KG1 (cell line): ENCODE results near the gene LHX3.
A peak's percentile ranks its signal among the peaks of the same experiment; 100 is the strongest.

Experiments
- DNase-seq: peaks from one replicate; lab custom pipeline; 2025; lab: John Stamatoyannopoulos, UW

The LHX3 gene

DNA sequence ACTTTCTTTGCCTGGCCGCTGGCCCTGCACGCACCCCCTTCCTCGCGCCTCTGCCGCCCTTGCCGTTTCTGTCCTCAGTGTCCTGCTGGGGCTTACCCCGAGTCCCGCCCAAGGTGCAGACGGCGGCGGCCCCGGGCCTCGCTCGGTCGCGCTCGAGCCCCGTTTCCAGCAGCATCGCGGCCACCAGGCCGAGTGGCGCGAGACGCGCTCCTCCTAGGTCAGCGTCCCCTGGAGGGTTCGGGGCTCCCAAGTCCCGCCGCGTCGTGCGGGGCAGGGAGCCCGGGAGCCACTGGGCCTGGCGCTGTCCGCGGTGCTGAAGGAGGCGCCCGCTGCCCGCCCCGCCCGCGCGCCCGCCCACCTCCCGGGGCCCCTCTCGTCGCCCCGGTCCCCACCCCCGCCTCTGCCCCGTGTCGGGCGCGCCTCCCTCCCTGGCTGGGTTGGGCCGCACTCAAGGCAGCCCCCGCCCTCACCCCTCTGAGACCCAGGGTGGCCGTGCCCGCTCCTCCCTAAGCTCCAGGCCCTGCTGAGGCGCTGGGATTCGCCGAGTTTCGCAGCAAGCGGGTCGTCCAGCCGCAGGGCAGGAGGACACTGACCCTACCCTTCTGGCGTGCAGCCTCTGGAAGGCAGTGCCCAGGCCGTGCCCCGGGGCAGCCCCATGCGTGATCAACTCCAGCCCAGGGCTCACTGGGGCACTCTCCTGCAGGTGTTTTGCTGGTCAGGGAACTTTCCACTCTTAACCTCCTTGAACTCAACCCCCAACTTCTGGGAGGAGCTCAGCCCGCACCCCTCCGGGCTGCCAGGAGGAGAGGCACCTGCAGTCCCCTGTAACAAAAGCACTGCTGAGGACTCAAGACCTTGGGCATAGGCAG, at the start of gene LHX3:
TSS of gene LHX3 (minus strand) at position 291 of the 869 bp plus-strand sequence. CDS start at position 175, 116 bp downstream.
- DNase-seq: no peak

DNA sequence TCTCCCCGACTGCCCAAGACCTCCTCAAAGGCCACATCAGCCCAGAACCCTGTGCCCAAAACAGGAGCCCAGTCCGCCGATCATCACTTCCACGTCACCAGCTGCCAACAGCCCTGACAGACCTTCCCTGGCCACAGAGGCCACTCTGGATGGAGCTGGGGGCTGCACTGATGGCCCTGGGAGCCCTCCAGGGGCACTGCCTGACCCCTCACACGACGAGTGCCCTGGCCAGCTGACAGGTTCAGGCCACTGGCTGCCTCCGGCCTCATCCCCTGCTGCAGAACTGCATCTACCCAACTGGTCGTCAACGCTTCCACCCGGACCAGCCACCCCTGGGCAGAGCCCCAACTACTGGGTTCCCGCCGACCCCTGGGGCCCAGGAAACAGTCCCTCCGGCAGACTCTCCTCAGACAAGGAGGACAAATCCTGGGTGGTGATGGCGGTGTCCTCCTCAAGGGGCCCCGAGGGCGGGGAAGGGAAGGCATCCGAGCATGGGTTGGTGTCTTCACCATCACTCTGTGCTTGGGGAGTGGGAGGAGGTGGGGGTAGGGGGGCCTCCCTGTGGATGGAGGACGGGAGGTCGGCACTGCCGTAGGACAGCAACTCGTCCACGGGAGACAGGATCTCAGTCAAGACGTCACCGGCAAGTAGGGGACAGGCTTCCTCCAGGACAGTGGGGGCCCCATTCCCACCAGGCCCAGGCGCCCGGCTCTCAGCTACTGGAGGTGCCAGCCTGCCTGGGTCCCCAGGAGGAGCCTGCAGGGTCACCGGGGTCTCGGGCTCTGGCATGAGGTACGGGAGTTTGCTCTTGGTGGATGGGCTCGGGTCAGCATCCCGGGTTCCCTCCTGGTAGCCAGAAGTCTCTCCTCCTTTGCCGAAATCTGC, 48.6 kb upstream of the LHX3 start:
- DNase-seq: no peak

DNA sequence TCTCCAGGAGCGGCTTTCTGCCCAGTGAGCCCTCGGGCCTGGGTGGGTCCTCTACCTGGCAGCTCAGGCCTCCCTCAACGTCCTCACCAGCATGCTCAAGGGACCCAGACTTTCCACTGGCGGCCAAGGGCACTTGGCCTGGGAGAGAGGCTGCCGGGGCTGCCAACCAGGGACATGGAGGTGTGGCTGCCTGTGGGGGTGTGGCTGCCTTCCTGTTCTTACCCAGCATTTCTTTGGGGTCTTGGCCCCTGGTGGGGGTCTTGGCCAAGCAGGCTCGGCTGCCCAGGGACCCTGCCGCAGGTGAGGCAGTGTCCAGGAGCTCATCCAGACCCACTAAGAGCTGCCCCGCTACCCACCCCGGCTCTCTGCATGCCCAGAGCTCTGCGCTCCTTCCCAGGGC, 47.9 kb upstream of the LHX3 start:
- DNase-seq: no peak

DNA sequence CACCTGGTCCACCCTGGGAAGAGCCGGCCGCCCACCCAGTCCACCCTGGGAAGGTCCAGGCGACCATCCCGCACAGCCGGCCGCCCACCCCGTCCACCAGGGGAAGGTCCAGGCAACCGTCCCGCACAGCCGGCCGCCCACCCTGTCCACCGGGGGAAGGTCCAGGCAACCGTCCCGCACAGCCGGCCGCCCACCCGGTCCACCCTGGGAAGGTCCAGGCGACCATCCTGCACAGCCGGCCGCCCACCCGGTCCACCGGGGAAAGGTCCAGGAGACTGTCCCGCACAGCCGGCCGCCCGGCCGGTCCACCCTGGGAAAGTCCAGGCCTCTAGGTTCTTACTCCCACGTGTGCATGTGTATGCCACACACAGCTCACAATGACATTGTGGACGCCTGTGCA, 47.4 kb upstream of the LHX3 start:
- no peak for DNase-seq

DNA sequence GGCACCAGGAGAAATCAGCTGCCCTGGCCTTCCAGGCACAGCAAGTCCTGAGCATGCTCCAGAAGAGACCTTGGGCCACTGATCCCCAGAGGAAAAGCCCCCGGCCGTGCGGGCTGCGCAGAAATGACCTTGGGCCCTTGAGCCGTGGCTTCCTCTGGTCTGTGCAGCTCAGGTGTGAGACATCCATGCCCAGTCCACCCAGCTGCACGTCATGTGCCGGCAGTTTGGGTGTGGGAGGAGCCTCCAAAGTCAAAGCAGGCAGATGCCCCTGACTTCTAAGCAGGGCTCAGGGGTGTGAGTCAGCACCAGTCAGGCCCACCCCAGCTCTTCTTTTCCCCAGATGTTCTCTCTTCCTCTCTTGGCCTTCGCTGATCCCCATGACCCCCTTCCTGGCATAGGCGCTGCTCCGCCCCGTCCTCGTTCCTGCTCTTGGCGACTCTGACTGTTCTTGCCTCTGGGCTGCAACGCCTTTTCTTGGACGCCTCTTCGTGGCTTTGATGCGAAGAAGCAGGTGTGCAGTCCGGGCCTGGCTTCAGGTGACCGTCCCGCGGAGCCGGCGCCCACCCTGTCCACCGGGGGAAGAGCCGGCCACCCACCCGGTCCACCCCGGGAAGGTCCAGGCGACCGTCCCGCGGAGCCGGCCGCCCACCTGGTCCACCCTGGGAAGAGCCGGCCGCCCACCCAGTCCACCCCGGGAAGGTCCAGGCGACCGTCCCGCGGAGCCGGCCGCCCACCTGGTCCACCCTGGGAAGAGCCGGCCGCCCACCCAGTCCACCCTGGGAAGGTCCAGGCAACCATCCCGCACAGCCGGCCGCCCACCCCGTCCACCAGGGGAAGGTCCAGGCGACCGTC, 46.6 kb upstream of the LHX3 start:
- no peak for DNase-seq

DNA sequence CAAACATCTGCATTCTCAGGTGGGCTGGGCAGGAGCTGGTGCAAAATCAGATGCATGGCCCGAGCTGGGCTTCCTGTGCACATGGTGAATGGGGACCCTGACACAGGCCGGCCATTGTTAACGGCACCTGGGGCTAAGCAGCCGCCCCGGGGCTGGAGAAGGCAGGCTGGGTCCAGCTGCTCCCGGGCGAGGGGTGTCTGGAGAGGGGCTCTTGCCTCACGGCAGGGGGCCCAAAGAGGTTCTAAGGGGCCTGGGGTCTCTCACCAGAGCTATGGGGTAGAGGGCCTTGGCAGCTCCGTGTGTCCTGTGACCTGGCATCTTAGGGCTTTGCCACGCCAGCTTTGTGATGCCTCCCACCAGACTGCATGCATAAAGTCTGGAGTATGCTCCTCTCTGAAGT, 45.7 kb upstream of the LHX3 start:
- no peak for DNase-seq

DNA sequence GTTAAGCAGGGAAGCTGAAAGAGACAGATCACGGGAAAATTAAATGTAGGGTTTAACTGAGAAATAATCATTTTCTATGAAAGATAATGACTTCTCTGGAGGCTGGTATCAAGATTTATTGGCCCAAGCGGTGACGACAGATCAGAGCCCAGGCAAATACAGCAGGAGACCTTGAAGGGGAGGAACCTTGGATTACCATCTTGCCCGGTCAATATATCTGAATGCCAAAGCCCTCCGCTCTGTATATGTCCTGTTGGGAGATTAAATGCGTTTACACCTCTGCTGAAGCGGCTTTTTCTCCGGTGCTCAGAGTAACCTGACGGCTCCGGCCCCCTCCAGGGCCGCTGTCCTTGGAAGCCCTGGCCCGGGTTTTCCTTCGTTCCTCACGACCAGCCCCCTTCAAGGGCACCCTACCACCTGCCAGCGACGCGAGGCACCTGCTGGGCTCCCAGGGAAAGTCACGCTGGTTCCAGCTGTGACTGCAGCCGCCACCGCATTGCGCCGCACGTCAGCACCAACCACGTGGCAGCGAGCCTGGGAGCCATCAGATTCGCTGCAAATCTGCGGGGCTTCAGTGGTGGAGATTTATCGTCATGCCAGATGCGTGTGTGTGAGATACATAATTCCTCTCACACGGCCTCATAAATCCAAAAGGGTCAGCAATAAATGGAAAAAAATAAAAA, 45.1 kb upstream of the LHX3 start:
- no peak for DNase-seq

DNA sequence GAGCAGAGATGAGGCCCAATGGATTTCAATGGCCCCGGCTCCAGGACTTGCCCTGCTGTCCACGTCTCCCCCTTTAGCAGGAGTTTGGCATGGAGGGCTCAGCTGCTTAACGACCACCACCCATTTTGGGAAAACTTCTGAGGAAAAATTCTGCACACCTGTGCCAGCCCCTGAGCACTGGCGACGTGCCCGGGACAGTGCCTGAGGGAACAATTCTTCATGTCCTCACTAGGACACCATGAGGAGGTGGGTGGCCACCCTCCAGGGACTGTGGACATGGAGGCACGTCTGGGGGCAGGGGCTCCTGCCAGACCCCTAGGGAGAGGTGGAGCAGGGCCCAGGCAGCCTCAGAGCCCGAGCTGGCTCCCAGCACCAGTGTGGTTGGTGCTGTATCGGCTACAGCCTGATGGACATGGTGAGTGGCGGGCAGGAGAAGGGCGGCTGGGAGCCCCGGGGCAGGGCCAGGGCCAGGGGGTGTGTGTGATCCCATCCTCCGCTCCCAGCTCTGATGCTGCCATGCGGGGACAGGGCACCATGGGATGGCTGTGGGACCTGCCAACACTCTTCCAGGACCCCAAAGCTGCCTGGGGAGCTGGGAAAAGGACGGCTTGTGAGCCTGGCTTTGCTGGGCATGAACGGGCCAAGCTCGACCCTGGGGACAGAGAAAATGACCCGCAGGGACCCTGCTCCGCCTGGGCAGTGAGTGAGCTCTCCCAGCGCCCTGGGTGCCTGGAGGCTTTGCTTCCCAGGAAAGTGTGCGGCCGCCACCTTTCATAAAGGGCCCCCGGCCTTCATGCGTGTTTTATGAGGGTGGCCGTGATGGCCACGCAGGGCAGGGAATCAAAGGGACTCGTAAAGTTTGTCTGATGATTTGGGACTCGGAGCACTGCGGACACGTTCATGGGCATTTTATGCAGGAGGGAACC, 44.3 kb upstream of the LHX3 start:
- no peak for DNase-seq

DNA sequence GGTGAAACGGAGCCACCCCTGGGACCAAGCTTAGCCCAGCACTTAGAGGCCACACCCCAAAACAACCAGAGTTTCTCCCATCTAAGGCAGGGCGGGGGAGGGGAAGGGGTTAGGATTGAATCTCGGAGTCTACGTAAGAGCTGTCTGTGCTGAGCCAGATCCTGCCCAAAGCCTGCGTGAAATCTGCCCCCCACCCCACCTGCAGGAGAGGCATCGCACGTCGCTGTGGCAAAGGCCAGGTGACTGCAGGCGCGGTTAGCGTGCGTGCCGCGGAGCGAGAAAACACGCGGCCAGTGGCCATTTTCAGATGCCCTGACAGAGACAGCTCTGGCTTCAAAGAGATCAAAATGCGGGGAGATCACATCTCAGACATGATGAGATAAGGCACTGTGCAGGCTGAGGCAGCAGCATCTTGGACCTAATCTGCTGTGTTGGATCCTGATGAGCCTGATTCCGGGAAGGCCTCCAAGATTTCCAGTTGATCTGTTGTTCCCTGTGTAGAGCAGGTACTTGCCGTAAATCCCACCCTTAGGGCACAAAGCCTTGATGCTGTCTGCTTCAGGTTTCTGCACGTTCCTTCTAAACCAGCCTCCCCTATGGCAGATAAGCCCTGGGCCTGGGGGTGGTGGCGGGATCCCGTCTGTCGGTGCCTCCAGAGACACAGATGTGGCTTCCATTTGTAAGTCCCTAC, 43.2 kb upstream of the LHX3 start:
- no peak for DNase-seq

DNA sequence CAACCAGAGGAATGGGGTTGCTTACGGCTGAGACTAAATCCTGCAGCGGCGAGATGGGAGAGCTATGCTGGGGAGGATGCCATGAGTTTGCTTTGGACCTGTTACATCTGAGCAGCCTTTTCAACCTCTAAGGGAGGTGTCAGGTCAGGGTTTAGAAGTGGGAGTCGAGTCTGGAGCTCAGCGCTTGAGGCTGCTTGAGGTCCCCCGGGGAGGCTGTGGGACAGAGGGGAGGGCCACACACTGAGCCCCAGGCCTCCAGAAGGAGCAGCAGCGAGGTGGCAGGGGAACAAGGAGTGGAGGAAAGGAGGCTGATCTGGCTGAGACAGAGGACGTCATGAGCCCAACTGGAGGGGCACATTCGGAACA, 42.6 kb upstream of the LHX3 start:
- DNase-seq: no peak

DNA sequence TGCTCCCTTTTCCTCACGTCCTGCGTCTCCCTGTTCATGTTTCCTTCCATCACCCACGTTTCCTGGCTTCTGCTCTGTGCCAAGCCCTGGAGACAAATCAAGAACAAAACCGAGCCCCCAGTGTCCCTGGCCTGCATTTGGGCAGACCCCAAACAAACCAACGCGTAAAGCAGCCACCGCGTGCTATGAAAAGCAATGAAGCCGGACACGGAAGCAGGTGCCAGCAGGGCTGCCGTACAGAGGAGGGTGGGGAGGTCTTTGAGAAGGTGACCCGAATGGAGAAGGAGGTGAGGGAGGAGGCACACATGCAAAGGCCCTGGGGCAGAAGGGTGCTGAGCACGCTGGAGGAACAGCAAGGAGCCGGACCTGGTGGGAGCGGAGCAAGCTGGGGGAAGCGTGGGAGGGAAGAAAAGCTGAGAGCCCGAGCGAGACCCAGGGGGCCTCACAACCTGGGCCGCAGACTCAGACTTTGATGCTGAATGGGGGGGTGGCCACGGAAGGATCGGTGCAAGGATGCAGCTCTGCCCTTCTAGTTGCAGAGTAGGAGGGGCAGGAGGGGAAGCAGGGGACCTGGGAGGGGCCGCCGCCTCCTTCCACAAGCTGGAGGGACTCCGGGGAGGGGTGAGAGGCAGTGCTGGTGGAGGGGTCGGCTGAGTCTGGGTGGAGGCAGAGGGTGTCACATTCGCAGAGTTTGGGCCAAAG, 42.1 kb upstream of the LHX3 start:
- DNase-seq: no peak

DNA sequence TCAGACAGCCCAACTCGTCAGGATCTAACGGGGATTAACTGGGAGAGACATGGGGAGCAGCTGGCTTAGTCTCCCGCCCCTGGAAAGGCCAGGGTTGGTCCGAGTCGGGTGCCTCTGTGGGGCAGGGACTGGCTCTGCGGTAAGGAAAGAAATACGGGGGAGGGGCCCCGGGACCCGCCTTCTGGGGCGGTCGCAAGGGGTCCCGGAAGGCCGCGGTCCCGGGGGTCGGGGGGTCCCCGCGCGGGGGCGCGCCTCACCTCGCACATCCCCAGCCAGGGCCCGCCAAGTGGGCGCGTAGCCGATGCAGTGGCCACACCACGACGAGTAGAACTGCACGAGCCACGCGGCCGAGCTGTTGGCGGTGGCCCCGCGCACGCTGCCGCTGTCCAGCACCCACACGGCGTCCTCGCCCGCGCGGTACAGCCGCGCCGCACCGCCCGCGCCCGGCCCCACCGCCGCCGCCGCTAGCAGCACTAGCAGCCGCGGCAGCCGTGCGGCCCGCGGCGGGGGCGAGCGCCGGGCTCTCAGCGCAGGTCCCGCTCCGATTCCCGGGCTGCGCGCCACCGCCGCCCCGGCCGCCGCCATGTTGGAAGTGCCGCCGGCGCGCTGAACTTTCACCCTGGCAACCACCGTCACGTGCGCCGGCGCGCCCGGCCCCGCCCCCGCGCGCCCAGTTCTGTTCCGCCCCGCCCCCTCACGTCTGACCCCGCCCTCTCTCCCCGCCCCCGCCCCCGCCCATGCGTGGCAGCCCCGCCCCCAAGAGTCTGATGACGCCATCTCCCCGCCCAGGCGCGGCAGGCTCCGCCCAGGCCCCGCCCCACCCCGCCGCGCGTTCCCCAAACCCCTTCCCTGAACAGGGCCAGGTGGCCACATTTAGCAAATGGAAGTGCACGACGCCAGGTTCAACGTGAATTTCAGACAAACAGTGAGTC, 40.6 kb upstream of the LHX3 start, which contains the start of gene QSOX2:
TSS of gene QSOX2 (minus strand) at position 594 of the 932 bp plus-strand sequence. CDS start at position 585, 9 bp downstream.
- peak; percentile 51 for DNase-seq

DNA sequence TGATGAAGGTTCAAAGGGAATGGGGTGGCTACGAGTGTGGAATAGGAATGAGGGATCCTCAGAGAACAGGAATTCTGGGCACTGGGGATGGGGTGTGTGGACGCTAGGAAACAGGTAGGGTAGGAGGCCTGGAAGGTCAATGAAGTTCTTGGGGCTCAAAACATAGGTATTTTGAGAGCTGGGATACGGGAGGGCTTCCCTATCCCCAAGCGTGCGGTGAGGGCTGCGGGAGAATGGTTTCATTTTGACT, 40.0 kb upstream of the LHX3 start:
- no peak for DNase-seq

DNA sequence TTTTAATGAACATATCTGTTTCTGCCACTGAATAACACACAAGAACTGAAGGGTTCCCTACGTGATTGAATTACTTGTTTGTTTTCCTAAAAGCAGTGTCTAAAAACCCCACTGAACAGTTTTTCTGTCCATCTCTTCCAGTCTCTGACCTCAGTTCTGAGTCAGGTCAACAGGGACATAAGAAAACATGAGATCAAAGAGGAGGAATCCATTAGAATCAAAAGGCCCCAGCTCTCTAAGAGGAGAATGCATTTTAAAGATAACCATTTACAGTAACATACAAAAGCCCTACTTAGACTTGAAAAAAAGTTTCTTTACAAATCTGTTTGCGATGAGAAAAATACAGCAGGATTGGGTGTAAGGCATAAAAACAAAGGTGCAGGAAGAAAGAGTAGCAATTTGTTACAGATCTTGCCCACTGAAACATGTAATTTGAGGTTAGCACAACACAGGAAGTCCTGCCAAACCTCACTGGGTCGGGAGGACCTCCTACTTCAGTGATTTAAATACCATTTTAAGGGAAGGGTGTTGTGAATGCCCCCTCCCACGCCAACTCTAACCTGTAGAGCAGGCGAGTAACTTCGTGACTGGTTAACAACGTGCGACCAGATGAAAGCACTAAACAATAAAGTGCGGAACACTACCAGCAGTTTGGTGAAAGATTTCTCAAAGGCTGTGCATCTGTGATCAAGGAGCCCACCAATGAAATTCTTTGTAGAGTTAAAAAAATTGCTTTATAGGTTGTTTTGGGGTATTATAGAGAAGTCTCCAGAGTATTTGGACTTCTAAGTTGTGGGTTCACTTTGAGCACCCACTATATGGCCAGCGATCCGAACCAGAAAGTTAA, 39.4 kb upstream of the LHX3 start:
- DNase-seq: peak; percentile 12

DNA sequence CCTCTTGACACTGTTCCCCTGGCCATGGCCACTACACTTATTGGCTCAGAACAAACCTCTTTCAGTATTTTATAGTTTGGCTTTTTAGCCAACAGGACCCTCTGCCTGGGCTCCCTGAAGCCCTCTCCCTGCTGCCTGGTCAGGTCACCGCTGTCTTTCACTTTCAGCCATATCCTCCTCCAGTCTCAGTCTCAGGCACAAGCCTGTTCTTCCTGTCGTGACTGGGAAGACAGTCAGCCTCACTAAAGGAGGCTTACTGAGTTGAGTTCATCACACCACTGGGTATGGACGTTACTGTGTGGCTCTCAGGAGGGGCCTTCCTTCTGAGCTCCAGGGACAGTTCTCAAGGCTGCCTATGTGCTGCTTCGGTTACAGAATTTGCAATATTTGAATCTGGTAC, 38.7 kb upstream of the LHX3 start:
- no peak for DNase-seq

DNA sequence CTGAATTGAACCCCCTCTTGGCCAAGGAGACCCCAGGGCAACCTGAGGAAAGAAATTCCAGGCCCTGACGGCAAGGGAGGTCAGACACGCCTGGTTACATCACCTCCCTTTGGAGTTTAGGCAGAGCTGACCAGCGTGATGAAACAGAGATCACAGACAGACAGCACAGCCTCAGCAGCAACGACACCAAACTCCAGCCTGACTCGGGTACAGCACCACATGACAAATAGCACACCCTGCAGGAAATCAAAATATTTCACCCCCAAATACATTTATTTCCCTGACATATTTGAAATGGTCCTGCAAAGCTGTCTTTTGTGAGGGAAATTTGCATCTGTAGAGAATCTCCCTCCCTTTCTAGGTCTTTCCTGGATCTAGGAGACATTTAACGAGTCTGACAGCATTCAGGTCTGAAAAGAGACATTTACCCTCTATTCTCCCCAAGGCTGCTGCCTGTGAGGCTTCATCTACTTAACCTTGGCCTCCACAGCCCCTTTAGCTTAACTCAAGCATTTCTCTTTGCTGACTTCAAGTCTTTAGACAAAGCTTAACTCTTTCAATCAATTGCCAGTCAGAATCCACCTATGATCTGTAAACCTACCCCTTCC, 38.1 kb upstream of the LHX3 start:
- DNase-seq: no peak

DNA sequence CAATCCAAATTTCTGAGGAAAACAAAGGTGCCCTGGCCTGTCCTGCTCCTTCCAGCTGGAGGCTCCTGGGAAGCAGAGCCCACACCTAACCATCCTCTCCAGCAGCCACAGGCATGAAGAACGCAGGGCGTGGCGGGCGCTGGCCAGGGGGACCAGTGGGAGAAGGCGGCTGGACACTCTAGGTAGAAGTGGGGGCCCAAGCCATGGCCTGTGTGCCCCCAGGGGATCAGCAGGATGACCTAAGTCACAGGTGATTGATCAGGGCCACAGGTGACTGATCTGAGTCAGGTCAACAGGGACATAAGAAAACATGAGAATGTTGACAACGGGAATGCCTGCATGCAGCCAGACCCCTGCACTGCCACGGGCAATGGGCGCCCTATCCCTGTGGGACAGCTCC, 37.3 kb upstream of the LHX3 start:
- DNase-seq: no peak
